SK-N-SH (cell line): Measurements from ENCODE around the gene IDH2. TPM values are rescaled to one million over a fixed set of nuclear protein-coding genes. Genes with fewer than 3 reads are reported as not detected.

ENCODE experiments used
- CTCF ChIA-PET: fragments of 300-600, 350-600 bp; formaldehyde crosslinking; extraction: SDS; loops from one replicate; lab custom pipeline; 2021; lab: Yijun Ruan, JAX
- POLR2A ChIA-PET: fragments of 350-600 bp; sonication (Branson Sonifier 250); formaldehyde crosslinking; extraction: SDS; loops from one replicate; lab custom pipeline; 2020; ENCODE audit warnings: antibody characterized with exemption, inconsistent platforms; lab: Yijun Ruan, JAX
- DNase-seq: peaks from one replicate; pipeline ENCODE4 v3.0.0; 2012
- H2AFZ ChIP-seq: fragments of 200-600 bp; sonication (generic); 2 replicates; pipeline ENCODE4 v1.8.1; 2016; ENCODE audit warnings: antibody characterized with exemption, mild to moderate bottlenecking, low read depth
- H3F3A ChIP-seq: fragments of 200-600 bp; sonication (generic); replicated peaks from 2 replicates; pipeline ENCODE3; 2016; ENCODE audit warnings: antibody characterized with exemption, mild to moderate bottlenecking; ENCODE audit not compliant: insufficient read depth
- H3K27ac ChIP-seq, 2 experiments: fragments of 200-500 bp in 1 of 2; fragments of 200-600 bp in 1 of 2; sonication (Bioruptor generic) in 1 of 2; sonication (generic), shearing (Covaris generic) in 1 of 2; 2 replicates each; pipeline versions ENCODE4 v1.5.1 to v1.6.1; 2014 to 2016; ENCODE audit warnings: low read depth in 2 of 2, inconsistent platforms in 1 of 2, low read length in 1 of 2, mild to moderate bottlenecking in 1 of 2, mixed read lengths in 1 of 2
- H3K27me3 ChIP-seq: fragments of 200-600 bp; sonication (generic), shearing (Covaris generic); 2 replicates; pipeline ENCODE4 v1.6.1; 2016; ENCODE audit warnings: mixed run types; ENCODE audit not compliant: insufficient read depth
- H3K36me3 ChIP-seq, 2 experiments: fragments of 200-500 bp in 1 of 2; fragments of 200-600 bp in 1 of 2; sonication (Bioruptor generic) in 1 of 2; sonication (generic) in 1 of 2; replicated peaks in 1 of 2; 2 replicates each; pipeline versions ENCODE3 to v1.5.1; 2014 to 2016; ENCODE audit warnings: low read length in 1 of 2, mild to moderate bottlenecking in 1 of 2; ENCODE audit not compliant: insufficient read depth in 2 of 2, control insufficient read depth in 1 of 2
- H3K4me1 ChIP-seq, 2 experiments: fragments of 200-500 bp in 1 of 2; fragments of 200-600 bp in 1 of 2; sonication (Bioruptor generic) in 1 of 2; sonication (generic), shearing (Covaris generic) in 1 of 2; 2 replicates each; pipeline versions ENCODE4 v1.5.1 to v1.6.1; 2014 to 2016; ENCODE audit warnings: low read depth in 1 of 2, low read length in 1 of 2, mixed run types in 1 of 2; ENCODE audit not compliant: insufficient read depth in 2 of 2, control insufficient read depth in 1 of 2
- H3K4me2 ChIP-seq: fragments of 200-600 bp; sonication (generic), shearing (Covaris generic); 2 replicates; pipeline ENCODE4 v1.6.1; 2017; ENCODE audit warnings: mixed run types
- H3K4me3 ChIP-seq, 2 experiments: fragments of 200-500 bp in 1 of 2; fragments of 200-600 bp in 1 of 2; sonication (Bioruptor generic) in 1 of 2; sonication (generic), shearing (Covaris generic) in 1 of 2; 2 replicates each; pipeline versions ENCODE4 v1.5.1 to v1.8.1; 2014 to 2016; ENCODE audit warnings: low read depth in 2 of 2, inconsistent platforms in 1 of 2, low read length in 1 of 2, mild to moderate bottlenecking in 1 of 2, mixed read lengths in 1 of 2, moderate library complexity in 1 of 2
- H3K79me2 ChIP-seq: fragments of 200-600 bp; sonication (generic); 2 replicates; pipeline ENCODE4 v1.8.1; 2017; ENCODE audit warnings: mild to moderate bottlenecking; ENCODE audit not compliant: insufficient read depth
- H3K9ac ChIP-seq: fragments of 200-600 bp; sonication (generic); 2 replicates; pipeline ENCODE4 v1.6.1; 2017; ENCODE audit warnings: mixed run types
- H3K9me2 ChIP-seq: fragments of 200-600 bp; sonication (generic); 2 replicates; pipeline ENCODE4 v1.6.1; 2017; ENCODE audit warnings: mixed run types
- H3K9me3 ChIP-seq: fragments of 200-600 bp; sonication (generic); 2 replicates; pipeline ENCODE4 v1.6.1; 2017; ENCODE audit warnings: mixed run types, mild to moderate bottlenecking, moderate library complexity
- H4K20me1 ChIP-seq: fragments of 200-600 bp; sonication (generic); 2 replicates; pipeline ENCODE4 v1.6.1; 2017; ENCODE audit warnings: mild to moderate bottlenecking, mixed run types; ENCODE audit not compliant: insufficient read depth
- CHD2 ChIP-seq: fragments of 150-350 bp; IDR thresholded peaks from 2 replicates; pipeline ENCODE4 v1.6.1; 2018; ENCODE audit warnings: low read length; ENCODE audit not compliant: partially characterized antibody
- EP300 ChIP-seq, 2 experiments: IDR thresholded peaks; 2 replicates each; pipeline versions ENCODE4 v1.4.0 to v1.6.1; 2012; ENCODE audit warnings: borderline replicate concordance in 1 of 2, low read depth in 1 of 2, low read length in 1 of 2
- EZH2phosphoT487 ChIP-seq: fragments of 200-600 bp; sonication (generic); IDR thresholded peaks from 2 replicates; pipeline ENCODE4 v1.6.1; 2017; ENCODE audit warnings: low read depth, mixed run types, mild to moderate bottlenecking, antibody characterized with exemption, moderate library complexity, borderline replicate concordance
- FOXJ3 ChIP-seq: sonication (generic); formaldehyde crosslinking; IDR thresholded peaks from 2 replicates; pipeline ENCODE4 v1.5.1; 2020; ENCODE audit warnings: mild to moderate bottlenecking, missing genetic modification reagents
- FOXM1 ChIP-seq: IDR thresholded peaks from 2 replicates; pipeline ENCODE4 v1.4.0; 2012; ENCODE audit warnings: low read depth, mild to moderate bottlenecking
- GATA2 ChIP-seq: sonication (generic); formaldehyde crosslinking; IDR thresholded peaks from 2 replicates; pipeline ENCODE4 v1.5.0; 2020; ENCODE audit warnings: mild to moderate bottlenecking, missing genetic modification reagents
- JUND ChIP-seq: IDR thresholded peaks from 2 replicates; pipeline ENCODE4 v1.4.0; 2012
- MAX ChIP-seq: IDR thresholded peaks from 2 replicates; pipeline ENCODE4 v1.4.0; 2012; ENCODE audit warnings: low read depth
- NFIC ChIP-seq: IDR thresholded peaks from 2 replicates; pipeline ENCODE4 v1.4.0; 2012; ENCODE audit warnings: borderline replicate concordance
- RAD21 ChIP-seq: IDR thresholded peaks from 2 replicates; pipeline ENCODE4 v1.6.1; 2012; ENCODE audit warnings: mild to moderate bottlenecking, low read length
- RXRA ChIP-seq: IDR thresholded peaks from 2 replicates; pipeline ENCODE4 v1.4.0; 2012; ENCODE audit warnings: low read depth, mild to moderate bottlenecking, borderline replicate concordance
- SIN3A ChIP-seq: IDR thresholded peaks from 2 replicates; pipeline ENCODE4 v1.6.1; 2012; ENCODE audit warnings: low read depth, mild to moderate bottlenecking, low read length, moderate library complexity, borderline replicate concordance
- SMC3 ChIP-seq: IDR thresholded peaks from 2 replicates; pipeline ENCODE4 v1.6.1; 2012; ENCODE audit warnings: low read depth, low read length, improper control_type of control experiment
- USF1 ChIP-seq: IDR thresholded peaks from 2 replicates; pipeline ENCODE4 v1.4.0; 2012; ENCODE audit warnings: low read depth, borderline replicate concordance
- YY1 ChIP-seq: IDR thresholded peaks from 2 replicates; pipeline ENCODE4 v1.4.0; 2012; ENCODE audit warnings: low read depth, mild to moderate bottlenecking
- WGBS: methylation state at CpG from one replicate; pipeline ENCODE4 v1.1.6; 2017; ENCODE audit warnings: low lambda C conversion rate; 5-methylcytosine and 5-hydroxymethylcytosine counted together
- polyA plus RNA-seq, 3 experiments: library from polyadenylated mRNA; depleted of rRNA; stranded (reverse); fragments of >200 nt; gene quantifications; 2 replicates each; pipeline ENCODE4 v1.2.3, GENCODE V29; 2012
- TF ChIP-seq, protein P1 (sequence below): fragments of 200-600 bp; sonication (generic); IDR thresholded peaks from 2 replicates; pipeline ENCODE4 v1.6.1; 2017; ENCODE audit warnings: antibody characterized with exemption, mild to moderate bottlenecking, moderate library complexity

Gene IDH2
- polyA plus RNA-seq, 1 of the 3 experiments (the other 2 are of a cell fraction), result 25.2 TPM

DNA sequence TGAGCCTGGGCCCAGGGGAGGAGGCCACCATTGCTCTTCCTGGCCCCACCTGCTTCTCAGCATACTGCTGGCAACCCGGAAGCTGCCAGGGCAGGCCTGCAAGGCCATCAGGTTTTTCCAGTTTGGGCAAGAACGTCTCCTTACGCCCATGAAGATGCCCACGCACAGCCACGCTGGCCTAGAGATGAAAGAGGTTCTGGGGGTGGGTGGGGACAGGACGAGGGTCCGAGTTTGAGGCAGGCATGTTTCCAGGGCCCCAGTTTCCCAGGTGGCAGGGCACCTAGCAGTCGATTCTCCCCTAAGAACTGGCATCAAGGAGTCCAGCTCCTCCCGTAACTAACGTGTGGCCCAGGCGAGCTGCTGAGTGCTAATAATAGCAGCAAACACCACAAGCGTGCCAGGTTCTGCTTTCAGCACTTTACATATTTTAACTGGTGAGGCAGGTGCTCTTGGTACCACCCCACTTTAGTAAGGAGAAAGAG, 55.3 kb downstream of the IDH2 start:
- Histone ChIP-seq H3K4me1 (peaks cover 0 to 12% of the 10 kb centered on the region in 2 experiments; a peak in 1 of 4 replicates), H3F3A (no peaks in the 10 kb centered on the region), H3K4me2 (no peak overlapping the region), H2AFZ (no peak overlapping the region), H3K9me2 (no peaks in the 10 kb centered on the region), H3K27ac (no peak overlapping the region), H3K36me3 (no peaks in the 10 kb centered on the region), H3K9ac (no peak overlapping the region), H3K9me3 (no peaks in the 10 kb centered on the region), H4K20me1 (no peaks in the 10 kb centered on the region), H3K27me3 (no peaks in the 10 kb centered on the region), H3K79me2 (no peaks in the 10 kb centered on the region), H3K4me3 (no peak overlapping the region)
- ChIA-PET POLR2A (no interaction called here), CTCF (no interaction called here)
- TF ChIP-seq GATA2 (CRISPR knock-in tag), result no peak
- no peak for TF ChIP-seq RAD21
- TF ChIP-seq CHD2, result no peak
- no peak for TF ChIP-seq RXRA
- no peak for TF ChIP-seq USF1
- TF ChIP-seq, protein P1, sequence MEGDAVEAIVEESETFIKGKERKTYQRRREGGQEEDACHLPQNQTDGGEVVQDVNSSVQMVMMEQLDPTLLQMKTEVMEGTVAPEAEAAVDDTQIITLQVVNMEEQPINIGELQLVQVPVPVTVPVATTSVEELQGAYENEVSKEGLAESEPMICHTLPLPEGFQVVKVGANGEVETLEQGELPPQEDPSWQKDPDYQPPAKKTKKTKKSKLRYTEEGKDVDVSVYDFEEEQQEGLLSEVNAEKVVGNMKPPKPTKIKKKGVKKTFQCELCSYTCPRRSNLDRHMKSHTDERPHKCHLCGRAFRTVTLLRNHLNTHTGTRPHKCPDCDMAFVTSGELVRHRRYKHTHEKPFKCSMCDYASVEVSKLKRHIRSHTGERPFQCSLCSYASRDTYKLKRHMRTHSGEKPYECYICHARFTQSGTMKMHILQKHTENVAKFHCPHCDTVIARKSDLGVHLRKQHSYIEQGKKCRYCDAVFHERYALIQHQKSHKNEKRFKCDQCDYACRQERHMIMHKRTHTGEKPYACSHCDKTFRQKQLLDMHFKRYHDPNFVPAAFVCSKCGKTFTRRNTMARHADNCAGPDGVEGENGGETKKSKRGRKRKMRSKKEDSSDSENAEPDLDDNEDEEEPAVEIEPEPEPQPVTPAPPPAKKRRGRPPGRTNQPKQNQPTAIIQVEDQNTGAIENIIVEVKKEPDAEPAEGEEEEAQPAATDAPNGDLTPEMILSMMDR, result no peak
- TF ChIP-seq JUND, result no peak
- no peak for TF ChIP-seq NFIC
- no peak for TF ChIP-seq EZH2phosphoT487
- TF ChIP-seq YY1, result no peak
- TF ChIP-seq FOXM1, result no peak
- no peak for TF ChIP-seq FOXJ3
- no peak for DNase-seq
- WGBS, result no CpG with 5 or more reads among the region's 12 CpGs

DNA sequence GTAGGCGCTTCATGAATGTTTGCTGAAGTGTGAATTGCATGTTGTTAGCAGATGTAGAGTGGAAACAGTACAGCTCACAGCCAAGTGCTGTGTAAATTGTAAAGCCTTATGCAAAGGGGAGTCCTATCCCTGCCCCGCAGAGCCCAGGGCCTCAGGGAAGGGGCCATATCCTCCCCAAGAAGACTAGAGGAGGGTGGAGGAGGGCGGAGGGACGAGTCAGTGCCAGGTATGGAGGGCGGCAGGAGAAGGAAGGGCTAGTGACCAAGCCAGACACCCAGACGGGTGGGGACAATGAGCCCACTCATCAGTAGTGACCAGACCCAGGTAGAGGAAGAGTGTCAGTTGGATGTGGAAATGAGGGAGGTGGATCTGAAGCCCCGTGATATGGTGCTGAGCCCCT, 56.0 kb downstream of the IDH2 start:
- H3K27ac ChIP-seq, result no peak overlapping the region
- TF ChIP-seq NFIC (no peak), SMC3 (no peak), EP300 (IDR thresholded peaks at IDR 0.05; ENCODE audit: borderline replicate concordance in 1 of 2, low read depth in 1 of 2, low read length in 1 of 2) (no peak), SIN3A (no peak), MAX (no peak), JUND (no peak)
- H3K27me3 ChIP-seq, result no peaks in the 10 kb centered on the region
- H3K4me2 ChIP-seq, result no peak overlapping the region
- no peaks in the 10 kb centered on the region for H4K20me1 ChIP-seq
- no peaks in the 10 kb centered on the region for H3K9me2 ChIP-seq
- DNase-seq, result no peak
- H2AFZ ChIP-seq, result no peak overlapping the region
- no peaks in the 10 kb centered on the region for H3K9me3 ChIP-seq
- no peaks in the 10 kb centered on the region for H3F3A ChIP-seq
- H3K36me3 ChIP-seq, result no peaks in the 10 kb centered on the region
- peaks cover 0 to 8% of the 10 kb centered on the region in 2 experiments; a peak in 1 of 4 replicates for H3K4me1 ChIP-seq
- no peak overlapping the region for H3K9ac ChIP-seq
- POLR2A ChIA-PET, result no interaction called here
- CTCF ChIA-PET, result no interaction called here
- no peak overlapping the region for H3K4me3 ChIP-seq
- H3K79me2 ChIP-seq, result no peaks in the 10 kb centered on the region
- WGBS, result 87% methylated on average over 7 of the region's 7 CpGs
